Uterus (tissue), 2 donors: ENCODE data around the gene FEN1.

Experiments used
- POLR2A ChIP-seq, 2 donors: fragments of 450-650 bp; IDR thresholded peaks; one replicate each; pipeline ENCODE4 v1.6.1; 2016; ENCODE audit warnings: antibody characterized with exemption in 2 of 2, mild to moderate bottlenecking in 1 of 2, moderate library complexity in 1 of 2
- TF ChIP-seq, protein P1 (sequence below), 4 experiments: fragments of 200-600 bp in 2 of 4; fragments of 450-650 bp in 2 of 4; sonication (generic) in 2 of 4; IDR thresholded peaks; one replicate each; pipeline ENCODE4 v1.5.1; 2016 to 2019; ENCODE audit warnings: antibody characterized with exemption in 4 of 4, mild to moderate bottlenecking in 2 of 4, moderate library complexity in 1 of 4

DNA sequence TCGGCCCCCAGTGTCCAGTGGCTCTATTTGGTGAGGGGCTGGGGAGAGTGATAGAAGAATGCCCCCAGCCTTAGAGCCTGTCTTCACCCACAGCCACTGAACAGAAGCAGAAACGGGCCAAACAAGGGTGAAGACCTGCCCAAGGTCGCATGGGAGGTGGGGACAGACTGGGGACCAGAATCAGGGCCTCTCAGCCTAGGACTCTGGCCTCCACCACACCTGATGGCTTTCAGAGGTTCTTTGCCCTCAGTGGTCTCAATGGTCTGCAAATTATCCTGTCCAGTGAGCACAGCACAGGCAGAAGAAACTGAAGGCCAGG lies 44.8 kb upstream of the FEN1 start:
- TF ChIP-seq, protein P1, sequence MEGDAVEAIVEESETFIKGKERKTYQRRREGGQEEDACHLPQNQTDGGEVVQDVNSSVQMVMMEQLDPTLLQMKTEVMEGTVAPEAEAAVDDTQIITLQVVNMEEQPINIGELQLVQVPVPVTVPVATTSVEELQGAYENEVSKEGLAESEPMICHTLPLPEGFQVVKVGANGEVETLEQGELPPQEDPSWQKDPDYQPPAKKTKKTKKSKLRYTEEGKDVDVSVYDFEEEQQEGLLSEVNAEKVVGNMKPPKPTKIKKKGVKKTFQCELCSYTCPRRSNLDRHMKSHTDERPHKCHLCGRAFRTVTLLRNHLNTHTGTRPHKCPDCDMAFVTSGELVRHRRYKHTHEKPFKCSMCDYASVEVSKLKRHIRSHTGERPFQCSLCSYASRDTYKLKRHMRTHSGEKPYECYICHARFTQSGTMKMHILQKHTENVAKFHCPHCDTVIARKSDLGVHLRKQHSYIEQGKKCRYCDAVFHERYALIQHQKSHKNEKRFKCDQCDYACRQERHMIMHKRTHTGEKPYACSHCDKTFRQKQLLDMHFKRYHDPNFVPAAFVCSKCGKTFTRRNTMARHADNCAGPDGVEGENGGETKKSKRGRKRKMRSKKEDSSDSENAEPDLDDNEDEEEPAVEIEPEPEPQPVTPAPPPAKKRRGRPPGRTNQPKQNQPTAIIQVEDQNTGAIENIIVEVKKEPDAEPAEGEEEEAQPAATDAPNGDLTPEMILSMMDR (IDR thresholded peaks at IDR 0.05), result no peak
- TF ChIP-seq POLR2A (IDR thresholded peaks at IDR 0.05), result no peak
